OCI-M1 (cell line): ENCODE measurements around the gene TGFBR2.

Experiments
- DNase-seq: peaks from one replicate; lab custom pipeline; 2025; lab: John Stamatoyannopoulos, UW

The TGFBR2 gene

GRCh38 chr3:30637310-30638219, 31.2 kb downstream of the TGFBR2 start:
- DNase-seq = no peak

DNA sequence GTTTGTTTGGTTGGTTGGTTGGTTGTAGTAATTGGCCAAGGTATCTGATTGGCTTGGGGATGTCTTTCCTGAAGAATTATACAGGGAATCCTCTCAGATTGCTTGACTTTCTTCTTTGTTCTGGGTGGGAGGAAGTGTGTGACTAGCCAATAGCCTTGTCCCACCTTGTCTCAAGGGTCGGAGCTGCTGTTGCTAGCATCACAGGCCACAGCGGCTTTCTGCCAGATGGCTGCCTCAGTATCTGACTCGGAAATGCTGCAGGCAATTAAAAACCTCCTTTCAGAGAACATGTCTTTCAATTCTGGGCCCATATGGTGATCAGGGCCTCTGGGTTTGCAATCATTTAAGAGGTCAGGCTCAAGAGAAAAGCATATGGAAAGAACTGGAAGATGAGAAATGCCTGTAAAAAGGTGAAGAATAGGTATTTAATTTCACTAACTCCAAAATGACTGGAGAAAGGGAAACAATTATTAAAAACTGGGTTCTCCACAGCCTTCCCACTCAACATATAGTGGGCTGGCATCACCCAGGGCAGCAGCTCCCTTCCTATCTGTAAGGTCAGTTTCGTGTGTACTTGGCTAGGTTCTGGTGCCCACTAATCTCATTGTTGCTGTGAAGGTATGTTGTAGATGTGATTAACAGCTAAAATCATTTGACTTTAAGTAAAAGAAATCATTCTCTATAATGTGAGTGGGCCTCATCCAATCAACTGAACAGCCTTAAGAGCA, 32.4 kb downstream of the TGFBR2 start:
- no peak for DNase-seq

GRCh38 chr3:30639937-30640336, 33.5 kb downstream of the TGFBR2 start:
- DNase-seq = peak; percentile 21

DNA sequence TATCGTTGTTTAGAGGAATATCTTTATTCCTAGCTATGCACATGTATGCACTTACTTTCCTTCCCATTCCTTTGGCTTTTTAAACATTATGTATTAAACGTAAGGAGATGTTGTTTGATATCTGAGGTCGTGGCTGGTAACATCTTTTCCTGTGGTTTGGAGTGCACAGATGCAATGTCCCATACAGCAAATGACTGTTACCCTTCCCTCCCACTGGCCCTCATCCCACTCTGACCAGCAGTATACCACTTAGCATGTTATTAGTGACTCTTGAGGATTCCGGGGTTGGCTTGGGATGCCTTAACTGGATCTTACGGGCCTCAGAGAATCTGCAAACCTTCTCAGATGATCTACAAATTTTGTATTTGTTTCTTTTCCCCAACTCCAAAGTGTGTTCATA, 34.5 kb downstream of the TGFBR2 start:
- peak; percentile 72 for DNase-seq

GRCh38 chr3:30641416-30642251, 35.2 kb downstream of the TGFBR2 start:
- DNase-seq = peak; percentile 57

DNA sequence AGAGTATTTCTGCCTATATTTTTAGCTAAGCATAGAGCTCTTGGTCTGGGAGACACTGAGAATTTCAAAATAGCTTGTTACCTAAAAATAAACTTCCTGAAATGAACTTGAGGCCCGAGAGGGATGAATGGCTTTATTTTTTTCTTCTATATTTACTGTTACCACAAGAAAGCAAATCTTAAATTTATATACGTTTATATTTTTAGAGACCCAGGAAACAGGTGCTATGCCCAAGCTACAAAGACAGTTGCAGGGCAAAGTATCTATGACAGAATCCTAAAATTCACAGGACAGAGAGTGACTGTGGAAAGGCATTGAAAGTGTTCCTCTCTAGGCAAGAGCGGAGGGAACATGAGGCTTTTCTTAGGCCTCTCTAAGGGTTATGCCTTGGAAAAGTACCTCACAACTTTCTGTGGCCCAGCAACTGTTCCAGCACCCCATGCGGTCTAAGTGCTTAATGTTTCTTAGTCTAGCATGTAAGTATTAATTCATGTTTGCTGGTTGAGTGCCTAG, 36.5 kb downstream of the TGFBR2 start:
- DNase-seq = no peak

DNA sequence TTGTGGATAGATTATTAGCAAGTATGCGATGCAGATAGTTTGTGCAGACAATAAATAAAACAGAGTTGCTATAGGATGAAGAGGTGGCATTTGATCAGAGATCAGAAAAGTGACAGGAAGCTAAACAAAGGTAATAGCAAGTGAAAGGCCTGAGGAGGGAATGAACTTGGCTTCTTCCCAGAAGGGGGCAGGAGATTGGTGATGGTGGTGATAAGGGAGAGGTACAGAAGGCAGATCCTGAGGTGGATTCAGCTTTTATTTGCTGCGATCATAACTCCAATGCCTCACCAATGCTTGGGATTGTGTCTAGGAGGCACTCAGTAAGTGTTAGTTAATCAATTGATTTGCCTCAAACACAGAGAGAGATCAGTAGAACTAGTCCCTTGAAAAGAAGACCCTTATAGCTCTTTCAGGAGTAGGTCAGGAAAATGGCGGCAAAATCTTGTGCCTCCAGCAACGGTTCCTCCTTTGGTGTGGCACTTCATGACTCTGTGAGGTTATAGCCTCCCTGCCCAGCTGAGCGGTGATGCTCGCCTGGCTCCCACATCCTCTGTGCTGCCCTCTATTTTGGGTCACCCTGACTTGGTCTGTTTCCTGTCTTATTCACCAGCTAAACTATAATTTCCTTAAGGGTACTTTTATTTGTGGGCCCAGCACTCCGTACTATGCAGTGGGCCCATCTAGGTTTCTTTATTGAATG, 37.5 kb downstream of the TGFBR2 start:
- no peak for DNase-seq

DNA sequence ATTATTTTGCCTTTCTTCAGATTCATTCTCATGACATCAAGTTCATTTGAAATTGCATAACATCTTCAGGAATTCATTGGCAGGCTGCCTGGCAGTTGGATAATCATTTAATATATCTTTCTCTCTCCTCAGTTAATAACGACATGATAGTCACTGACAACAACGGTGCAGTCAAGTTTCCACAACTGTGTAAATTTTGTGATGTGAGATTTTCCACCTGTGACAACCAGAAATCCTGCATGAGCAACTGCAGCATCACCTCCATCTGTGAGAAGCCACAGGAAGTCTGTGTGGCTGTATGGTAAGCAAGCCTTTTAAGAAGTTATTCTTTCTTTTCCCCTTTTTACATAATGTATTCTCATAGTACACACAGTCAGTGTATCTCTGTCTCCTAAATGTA, 38.2 kb downstream of the TGFBR2 start:
- DNase-seq = peak; percentile 17

- DNase-seq = no peak
Observed at GRCh38 chr3:30645077-30645476, 38.7 kb downstream of the TGFBR2 start.

DNA sequence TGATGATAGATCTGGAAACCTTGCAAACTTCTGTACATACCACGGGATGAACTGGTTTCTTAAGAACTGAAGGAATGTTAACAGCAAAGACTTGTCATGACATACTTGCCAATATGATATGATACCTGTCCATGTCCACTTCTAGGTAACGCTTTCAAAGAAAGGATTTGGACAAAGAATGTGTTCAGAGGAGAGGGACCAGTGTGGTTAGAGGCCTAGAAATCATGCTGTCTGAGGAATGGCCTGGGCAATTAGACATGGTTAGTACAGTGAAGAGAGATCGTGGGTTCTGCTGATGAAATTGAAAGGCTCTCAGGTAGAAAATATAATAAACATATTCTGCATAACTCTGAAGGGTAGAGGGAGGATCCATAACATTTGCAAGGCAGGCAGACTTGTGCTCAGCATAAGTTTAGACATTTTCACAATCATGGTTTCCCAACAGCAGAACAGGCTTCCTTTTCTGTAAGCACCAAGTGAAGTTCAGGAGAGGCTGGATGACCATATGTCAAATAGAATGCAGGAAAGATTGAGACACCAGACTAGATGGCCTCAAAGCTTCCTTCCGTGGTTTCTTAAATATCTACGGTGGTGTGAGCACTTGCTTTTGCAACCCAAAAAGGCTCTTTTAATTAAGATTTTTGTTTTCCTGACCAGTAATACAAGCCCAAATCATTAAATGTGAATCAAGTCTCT, 39.9 kb downstream of the TGFBR2 start:
- DNase-seq = no peak

DNA sequence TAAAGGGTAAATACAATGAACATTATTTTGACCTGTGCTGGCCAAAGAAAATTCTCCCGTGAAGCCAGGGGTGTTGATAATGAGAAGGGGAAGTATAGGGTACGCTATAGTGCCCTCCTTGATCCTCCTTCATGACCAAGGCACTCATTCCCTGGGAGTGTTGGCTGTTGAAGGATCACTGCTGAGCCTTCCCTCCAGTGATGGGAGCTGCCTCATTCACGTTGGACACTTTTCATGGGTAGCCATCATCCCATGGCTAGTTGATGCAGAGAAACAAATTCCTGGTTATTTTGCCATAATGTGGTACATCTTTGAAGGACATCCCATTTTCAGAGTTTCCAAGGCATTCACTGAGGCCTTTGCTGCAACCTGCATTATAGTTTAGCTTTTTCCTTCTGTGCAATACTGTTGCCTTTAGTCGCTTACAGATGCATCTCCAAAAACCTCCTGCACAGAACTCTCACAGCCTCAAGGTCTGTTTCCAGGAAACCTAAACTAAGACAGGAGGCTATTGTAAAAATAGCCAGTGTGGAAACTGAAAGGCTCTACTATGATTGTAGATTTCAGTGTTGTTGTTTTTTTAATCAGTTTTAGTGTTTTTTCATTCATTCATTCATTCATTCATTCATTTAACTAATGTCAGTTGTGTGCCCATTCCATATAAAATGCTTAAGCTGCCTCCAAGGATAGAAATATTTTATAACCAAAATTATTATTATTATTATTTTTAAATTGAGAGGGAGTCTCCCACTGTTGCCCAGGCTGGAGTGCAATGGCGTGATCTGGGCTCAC, 40.8 kb downstream of the TGFBR2 start:
- no peak for DNase-seq

GRCh38 chr3:30648670-30649357, 42.4 kb downstream of the TGFBR2 start:
- no peak for DNase-seq

DNA sequence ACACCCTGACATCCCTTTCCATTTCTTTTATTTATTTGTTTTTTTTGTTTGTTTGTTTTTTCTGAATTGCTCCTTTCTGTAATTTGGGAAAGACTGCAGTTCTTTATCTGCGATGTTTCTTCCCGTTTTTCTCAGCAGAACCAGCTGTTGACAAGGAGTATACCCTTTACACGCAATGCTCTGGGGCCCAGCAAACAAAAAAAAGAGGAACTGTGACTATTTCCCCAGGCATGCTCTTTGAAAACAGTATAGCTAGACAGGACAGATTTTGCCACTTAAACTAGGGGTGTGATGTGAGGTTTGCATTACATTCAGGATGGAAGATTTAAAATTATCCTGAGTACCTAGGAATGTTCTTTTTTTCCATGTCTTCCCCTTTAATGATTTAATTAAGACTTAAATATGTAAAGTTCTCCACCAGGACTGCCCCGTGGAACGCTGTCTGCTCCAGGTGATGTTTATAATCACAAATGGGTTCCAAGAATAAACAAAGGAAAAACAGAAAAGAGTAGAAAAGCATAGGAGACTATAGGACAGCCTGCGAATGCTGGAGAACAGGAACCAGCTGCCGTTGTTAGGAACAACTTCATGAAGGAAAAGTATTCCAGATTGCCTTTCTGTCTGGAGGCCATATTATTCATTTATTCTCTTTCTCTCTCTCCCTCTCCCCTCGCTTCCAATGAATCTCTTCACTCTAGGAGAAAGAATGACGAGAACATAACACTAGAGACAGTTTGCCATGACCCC, 43.3 kb downstream of the TGFBR2 start:
- DNase-seq = peak; percentile 92

DNA sequence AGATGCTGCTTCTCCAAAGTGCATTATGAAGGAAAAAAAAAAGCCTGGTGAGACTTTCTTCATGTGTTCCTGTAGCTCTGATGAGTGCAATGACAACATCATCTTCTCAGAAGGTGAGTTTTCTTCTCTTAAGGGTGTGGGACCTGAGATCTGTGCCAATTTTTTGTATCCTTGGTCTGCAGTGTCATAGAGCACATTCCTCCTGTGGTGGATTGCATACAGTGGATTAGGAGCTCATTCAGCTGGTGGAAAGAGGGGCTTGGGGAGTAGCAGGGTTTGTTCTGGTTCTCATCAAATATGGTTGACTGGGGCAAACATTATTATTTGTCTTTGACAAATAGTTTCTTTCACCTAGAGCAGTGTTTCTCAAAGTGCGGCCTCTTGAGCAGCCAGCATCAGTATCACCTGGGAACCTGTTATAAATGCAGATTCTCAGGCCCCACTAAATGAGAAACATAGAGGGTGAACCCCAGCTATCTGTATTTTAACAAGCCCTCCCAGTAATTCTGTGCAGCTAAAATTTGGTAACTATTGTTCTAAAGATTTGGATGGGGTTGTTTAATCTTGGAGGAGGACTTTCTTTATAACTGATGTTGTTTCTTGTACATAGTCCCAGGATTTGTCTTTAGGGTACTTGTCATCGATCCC, 44.1 kb downstream of the TGFBR2 start:
- DNase-seq = no peak

GRCh38 chr3:30654269-30654668, 47.9 kb downstream of the TGFBR2 start:
- DNase-seq = no peak

- DNase-seq = no peak
Observed at GRCh38 chr3:30655187-30655812, 48.9 kb downstream of the TGFBR2 start.

- DNase-seq = no peak
Observed at GRCh38 chr3:30656624-30657141, 50.3 kb downstream of the TGFBR2 start.
